HG02852 (cell line): ENCODE measurements around the gene TSPAN18.

Source experiments
- ATAC-seq: cut with Tn5 transposase; IDR thresholded peaks from one replicate; pipeline ENCODE4 v1.9.1; 2021; ENCODE audit warnings: mild to moderate bottlenecking, moderate library complexity; ENCODE audit not compliant: unreplicated experiment

Gene TSPAN18

DNA sequence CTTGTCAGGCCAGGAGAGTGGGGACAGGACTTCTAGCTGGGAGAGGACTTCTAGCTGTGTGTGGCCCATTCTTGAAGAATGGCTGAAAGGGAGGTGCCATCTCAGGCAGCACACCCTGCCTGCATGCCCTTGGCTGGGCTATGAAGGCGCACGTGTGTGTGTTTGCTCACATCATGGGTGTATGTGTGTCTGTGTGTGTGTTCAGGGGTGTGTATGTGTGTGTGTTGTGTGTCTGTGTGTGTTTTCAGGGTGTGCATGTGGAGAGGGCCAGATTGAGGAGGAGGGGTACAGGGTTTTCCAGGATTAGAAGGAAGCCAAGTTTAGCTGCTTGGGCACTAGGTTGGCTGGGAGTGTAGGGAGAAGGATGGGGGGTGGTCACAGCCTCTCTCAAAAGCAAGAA, 207.3 kb downstream of the TSPAN18 start:
- ATAC-seq, result no peak

DNA sequence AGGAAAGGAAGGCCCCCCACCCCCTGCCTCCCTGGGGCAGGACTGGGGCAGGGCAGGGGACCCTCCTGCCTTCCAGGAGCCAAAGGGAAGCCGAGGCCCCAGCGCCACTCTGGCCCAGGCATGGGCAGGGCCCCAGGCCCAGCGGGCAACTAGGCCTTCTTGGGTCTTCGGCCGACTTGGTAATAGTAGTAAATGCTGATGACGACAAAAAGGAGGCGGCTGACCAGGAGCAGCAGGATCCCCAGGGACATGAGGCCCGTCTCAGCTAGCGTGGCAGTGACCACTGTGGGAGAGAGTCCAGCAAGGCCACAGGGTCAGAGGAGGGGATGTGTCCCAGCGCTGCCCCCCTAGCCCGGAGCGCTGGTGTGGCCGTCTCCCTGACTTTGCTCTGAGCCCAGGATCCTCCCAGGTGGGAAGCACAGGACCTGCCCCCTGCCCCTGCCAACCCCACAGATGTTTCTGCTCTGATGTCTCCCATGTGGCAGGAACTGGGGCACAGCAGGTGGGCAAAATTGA, 208.0 kb downstream of the TSPAN18 start:
- ATAC-seq, result no peak

DNA sequence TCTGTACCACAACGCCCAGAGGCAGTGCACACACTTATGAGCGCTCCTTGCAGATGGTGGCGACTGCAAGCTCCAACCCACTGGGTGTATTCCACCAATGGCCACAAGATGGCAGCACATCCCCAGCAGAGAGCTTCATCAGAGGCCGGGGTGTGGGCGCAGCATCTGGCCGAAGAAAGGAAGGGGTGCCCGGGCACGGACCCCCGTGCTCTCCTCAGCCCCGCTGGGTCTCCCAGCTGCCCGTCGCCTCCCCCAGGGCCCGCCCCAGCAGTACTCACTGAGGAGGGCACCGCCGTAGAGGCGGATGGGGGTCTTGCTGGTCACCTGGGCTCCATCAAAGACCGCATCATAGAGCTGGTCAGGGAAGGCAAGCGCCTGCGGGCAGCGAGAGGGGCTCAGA, 209.8 kb downstream of the TSPAN18 start:
- ATAC-seq, result no peak

DNA sequence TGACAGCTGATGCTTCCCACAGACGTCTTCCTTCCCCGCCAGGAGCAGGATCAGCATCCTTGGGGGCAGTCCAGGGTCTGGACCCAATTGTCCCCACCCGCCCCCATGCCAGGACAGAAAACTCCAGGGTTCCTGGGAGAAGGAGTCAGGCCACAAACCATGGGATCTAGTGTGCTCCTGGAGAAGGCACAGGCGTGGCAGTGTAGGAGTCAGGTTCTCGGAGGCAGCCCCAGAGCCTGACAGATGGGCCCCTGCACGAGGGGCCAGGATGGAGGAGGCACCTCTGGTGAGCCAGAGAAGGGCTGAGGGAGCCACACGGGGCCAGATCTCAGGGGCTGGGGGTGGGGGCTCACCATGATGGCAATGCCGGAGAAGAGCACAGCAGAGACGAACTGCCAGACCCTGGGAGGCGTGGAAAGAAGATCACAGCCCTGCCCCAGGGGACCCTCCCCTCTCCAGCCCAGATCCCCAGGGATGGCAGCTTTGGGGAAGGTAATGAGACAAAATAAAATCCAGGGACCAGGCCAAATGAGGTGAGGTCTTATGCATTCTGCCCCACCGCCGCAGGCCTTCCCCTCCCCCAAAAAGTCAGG, 210.3 kb downstream of the TSPAN18 start:
- no peak for ATAC-seq

DNA sequence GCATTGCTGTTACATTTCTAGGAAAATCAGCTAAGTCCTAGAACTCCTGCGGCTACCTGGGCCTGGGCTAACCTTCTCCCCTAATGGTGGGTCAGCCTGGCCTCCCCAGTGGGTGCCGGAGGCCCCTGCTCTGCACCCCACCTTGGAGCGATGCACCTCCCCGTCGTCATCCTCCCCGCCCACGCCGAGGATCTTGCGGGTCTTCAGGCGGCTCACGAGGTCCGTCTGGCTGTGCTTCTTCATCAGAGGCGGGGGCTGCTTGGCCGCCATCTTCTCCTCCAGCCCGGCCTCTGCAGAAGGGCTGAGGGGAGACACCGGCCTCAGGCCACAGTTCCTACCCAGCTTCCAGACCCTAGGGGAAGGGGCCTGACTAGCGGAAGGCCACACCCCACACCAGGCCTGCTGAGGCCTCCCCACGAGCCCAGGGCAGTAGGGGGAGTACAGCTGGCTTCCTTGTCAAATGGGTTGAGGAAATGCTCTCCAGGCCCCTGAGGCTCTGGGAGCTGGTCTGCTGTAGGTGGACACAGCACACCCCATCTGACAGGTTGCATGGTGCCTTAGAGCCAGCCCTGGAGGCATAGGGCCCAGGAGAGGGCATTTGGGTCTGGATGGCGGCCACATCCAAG, 211.4 kb downstream of the TSPAN18 start:
- ATAC-seq, result no peak

DNA sequence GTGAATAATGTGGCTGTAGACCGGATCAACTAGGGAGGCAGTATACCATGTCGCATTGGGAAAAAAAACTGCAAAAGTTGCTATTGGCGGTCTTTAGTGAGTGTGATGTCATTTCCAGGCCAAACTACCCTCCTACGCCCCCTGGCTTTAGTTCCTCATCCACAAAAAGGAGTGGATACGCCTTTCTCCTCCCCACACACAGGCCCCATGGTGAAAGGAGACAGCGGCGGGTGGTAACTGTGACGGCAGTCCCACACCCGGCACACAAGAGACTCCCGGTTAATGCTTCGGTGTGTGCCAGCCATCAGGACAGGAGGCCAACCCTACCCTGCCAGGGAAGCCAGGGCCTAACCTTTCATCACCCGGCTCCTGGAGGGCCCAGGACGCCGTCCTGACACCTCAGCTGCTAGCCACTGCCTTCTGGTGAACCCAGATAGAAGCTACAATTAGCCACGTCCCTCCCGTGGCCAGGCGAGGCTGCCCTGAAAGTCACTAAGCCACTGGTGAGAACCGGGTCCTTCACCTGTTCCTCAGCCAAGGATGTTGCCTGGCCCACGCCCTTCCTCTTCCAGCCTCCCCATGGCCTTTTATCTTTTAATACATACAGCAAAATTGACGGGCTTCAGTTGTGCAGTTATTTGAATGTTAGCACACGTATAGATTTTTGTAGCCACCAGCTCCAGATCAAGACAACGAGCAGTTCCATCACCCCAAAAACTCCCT, 213.1 kb downstream of the TSPAN18 start:
- ATAC-seq, result no peak

DNA sequence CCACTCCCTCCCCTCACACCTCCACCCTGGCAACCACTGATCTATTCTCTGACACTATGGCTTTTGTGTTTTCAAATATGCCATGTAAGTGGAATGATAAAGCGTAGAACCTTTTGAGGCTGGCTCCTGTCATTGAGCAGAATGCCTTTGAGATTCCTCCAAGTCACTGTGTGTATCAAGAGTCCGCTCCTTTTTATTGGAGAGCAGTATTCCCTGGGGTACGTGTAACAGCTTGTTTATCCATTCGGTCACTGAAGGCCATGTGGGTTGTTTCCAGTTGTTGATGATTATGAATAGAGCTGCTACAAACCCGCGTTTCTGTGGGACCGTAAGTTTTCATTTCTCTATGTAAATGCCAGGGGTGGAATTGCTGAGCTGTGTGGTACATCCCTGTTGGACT, 213.6 kb downstream of the TSPAN18 start:
- no peak for ATAC-seq

DNA sequence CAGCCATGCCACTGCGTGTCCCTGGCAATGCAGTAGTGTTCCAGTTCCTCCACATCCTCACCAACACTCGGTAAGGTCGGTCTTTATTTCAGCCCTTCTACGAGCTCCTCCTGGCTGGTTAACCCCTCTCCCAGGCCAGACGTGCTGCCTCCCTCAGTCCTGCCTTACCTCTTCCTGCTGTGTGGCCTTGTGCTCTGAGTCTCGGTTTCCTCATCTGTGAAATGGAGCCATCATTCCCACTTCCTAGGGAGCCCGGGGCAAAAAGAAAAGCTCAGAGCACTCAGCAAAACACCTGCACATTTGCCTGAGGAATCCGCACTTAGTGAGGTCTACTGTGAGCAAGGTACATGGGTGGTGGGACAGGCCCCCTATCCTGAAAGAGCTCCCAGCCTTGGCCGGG, 214.1 kb downstream of the TSPAN18 start:
- no peak for ATAC-seq

DNA sequence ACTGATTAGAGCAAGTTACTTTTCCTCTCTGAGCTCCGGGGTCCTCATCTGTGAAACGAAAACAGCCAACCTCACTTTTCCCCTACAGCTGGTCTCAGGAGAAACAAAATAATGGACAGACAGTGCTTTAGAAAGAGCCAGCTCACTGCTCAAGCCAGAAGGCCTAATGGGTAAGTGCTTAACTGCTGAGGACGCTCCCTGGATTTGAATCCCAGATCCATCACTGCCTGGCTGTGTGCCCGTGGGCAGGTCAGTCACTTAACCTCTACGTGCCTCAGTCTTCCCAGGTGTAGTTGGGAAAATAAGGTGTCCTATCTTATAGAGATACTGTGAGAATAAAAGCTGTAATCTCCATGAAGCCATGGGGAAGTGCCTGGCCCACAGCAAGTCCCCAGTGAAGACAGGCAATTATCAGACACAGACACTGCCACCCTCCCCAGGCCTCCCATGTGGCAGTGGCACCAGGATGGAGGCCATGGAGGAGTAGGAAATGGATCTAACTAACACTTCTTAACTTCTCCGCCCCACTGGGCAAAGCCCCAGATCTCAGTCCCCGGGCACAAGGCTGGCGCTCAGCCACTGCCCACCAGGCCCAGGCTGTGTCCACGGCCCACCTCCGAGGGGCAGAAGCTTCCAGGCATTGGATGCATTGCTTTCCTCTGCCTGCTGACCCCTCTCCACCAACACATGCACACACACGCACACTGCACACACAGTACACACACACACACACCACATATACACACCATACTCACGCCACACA, 214.7 kb downstream of the TSPAN18 start:
- no peak for ATAC-seq

DNA sequence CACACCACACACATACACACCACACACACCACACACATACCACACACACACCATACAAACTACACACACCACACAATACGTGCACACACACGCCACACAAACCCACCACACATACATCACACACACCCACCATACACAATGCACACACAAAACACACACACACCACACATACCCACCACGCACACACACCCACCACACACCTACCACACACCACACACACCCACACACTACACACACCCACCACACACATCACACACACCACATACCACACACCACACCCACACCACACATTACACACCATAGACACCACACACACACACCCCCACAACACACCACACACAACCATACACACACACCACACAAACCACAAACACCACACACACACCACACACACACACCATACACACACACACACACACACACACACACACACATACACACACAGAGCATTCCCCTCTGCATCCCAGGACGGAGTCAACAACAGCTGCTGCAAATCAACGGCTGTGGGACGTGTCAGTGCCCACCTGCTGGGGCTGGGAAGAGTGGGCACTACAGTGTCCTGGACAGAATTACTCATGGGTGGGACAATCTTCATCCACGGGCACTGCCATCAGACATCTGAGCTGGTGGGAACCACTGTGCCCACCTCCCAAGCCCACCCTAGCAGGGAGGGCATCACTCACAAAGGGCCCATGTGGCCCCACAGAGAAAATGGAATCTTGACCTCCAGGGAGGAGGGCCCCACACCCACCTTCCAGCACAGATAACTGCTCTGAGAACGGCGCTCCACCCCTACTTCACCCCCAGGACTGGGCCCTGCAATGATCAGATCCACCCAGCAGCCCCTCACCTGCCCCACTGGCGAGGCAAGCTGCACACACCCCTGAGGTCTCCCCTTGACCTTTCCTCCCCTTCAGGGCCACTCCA, 215.5 kb downstream of the TSPAN18 start:
- ATAC-seq, result no peak

DNA sequence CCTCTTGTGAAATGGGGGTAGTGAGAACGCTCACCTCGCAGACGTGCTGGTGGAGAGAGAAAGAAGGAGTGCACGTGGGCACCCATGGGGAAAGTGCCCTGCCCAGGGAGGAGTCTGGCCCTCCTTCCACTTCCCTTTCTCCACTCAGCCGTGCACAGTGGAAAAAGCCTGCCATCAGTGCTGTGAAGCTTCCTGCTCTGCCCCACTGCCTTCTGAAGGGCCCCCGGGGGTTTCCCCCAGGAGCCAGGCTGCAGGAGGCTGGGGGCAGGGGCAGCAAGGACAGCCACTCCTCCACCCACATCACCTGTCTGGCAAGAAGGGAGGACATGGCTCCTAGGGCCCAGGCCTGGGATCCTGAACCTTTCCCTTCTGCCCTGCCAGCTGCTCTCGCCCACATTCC, 216.4 kb downstream of the TSPAN18 start:
- ATAC-seq, result peak; percentile 74

DNA sequence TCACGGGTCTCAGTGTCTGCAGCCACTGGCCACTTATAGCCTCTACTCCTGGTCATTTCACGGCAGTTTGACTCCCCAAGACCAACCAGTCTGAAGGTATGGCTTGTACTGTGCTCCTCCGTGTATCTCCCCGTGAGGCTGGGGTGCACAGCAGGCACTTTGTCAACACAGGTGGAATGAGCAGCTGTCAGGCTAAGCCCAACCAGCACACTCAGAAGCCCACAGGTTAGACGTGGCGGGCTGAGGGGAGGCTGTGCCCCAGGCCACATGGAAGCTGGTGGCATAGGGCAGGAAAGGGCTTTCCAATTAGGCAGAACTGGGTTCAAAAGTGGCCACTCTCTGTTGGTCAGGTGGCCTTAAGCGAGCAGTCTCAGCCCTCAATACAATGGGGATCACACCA, 216.9 kb downstream of the TSPAN18 start:
- no peak for ATAC-seq

DNA sequence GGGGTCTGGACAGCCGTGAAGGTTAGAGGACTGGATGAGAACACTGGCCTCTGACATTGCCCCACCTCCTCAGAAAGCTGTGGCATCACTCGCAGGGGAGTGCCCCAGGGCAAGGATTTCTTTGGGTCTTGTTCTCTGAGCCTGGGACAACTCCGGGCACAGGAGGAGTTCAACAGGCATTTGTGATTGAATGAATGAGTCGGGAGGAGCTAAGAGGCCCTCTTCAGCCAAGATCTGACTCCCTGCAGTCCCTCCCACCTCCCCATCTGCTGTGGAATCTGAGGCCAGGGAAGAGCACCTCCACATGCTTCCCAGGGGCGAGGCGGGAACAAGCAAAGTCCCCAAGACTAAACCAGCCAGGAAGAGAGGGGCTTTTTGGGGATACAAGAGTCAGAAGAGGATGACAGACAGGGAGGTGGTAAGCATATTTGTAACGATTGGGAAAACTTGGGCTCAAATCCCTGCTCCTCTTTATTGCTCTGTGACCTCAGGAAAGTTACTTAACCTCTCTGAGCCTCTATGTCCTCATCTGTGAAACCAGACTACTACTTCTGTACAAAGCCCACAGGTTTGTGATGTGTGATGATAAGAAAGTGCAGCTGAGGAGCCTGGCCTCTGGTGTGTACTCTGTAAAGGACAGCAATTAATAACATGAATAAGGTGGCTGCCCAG, 217.6 kb downstream of the TSPAN18 start:
- no peak for ATAC-seq

DNA sequence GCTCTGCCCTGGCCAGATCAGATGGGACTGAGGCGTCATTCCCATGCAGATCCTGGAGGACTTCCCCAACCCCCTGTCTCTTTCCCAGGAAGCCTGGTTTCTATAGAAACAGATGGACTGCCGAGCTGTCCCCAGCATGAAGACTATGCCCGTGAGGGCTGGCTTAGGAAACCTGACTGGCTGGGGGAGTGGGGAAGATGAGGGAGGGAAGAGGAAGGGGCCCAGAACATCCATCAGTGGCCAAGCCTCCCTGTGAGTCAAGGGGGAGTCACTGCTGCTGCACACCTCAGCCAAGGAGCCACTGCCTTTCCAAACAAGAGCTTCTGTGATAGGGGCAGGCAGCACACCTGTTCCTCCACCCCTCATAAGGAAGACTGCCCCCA, 218.1 kb downstream of the TSPAN18 start:
- ATAC-seq, result no peak

DNA sequence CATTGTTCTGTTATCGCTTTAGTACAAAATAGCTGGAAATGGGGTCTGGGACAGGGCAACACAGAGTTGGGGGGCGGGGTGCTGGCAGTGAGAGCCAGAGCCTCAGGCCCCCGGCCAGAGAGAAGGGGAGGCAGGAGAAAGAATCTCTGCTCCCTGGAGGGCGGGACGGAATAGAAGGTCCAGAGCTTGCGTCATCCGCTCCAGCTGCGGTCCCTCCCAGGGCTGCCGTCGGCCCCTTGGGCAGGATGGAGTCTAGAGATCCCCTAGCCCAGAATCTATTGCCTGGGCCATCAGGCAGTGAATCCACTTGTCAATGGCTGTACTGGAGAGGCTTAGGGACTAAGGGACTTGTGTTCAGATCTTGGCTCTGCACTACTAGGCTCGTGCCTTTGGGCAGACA, 218.9 kb downstream of the TSPAN18 start:
- ATAC-seq, result no peak

DNA sequence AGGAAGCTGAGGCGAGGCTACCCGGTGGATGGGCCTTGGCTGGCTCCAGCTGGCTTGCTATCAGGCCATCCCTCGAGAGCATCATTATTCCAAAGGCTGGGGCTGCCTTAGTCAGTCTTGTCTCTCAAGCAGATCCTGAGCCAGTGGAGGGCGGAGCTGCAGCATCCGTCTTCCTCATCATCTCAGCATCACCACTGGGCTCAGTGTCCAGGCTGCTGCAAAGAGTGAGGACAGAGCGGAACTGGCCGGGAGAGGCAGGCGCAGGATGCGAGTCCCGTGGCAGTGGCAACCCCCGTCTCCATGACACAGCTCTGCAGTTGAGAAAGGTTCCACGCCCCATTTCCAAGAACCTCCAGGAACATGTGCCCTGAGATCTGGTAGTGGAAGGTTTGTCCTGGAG, 219.5 kb downstream of the TSPAN18 start:
- no peak for ATAC-seq

DNA sequence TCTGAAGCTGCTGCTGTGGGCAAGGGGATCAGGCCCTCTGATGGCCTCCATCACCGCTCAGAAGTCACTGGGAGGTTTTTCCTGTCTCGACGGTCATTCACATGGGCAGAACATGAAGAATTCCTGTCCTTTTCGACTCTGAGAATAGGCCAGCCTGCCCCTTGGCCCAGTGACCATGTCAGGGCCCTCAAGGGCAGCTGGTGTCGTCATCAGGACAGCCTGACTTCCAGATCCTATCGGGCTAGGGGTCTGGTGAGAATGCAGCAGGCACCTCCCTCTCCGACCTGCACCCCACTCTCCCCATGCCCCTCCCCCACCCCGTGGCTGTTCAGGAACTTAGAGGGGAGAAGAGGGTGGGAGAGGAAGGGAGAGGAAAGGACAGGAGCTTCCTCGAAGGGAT, 220.4 kb downstream of the TSPAN18 start:
- ATAC-seq, result no peak

DNA sequence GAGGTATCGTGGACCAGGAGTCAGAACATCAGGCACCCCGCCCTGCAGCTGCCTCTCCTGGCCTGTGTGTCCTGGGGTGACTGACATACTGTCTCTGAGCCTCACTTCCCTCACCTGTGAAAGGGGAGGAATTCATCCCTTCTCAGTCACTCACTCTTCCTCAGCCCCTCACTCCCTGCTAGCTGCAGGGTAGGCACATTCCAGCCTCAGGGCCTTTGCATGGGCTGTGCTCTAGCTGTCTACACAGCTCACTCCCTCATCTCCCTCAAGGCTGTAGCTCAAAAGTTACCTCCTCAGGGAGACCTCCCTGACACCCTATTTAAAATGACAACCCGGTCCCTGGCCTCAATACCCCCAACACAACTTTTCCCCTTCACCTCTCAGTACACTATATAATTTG, 221.4 kb downstream of the TSPAN18 start:
- ATAC-seq, result no peak

DNA sequence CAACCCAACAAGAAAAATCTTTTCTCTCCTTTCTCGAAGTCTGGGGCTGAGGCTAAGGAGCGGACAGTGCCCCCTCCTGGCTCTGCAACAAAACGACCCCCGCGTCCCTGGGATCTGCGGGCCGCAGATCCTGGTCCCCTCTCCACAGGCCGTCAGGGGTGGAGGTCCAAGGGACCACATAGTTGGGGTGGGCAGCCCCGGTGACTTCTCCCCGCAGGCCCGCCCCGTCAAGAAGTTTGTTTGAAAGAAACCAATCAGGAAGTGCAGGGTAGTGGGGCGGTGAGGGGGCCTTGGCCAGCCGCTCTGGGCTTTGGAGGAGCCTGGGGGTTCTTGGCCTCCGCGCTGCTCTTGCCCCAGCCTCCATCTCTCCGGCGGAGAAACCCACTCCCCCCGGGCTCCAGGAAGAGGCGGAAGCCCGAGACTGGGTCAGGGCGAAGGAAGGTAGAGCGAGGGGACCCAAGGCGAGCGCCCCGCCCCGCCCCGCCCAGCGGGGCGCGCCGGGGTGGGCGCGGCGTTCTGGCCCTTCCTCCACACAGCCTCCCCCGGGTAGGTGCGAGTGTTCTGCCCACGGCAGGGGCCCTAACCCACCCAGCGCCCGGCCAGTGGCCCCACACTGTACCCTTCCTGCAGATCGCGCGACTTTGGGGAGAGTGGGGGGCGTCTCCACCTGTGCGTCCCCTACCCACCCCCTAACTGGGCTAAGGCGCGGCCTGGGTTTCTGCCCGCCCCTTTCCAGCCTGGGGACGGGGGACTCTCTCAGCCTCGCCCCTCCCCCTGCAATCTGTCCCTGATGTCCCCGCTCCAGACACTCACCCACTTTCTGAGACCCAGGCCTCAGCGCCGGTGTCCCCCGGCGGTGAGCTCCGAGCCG, 222.6 kb downstream of the TSPAN18 start:
- no peak for ATAC-seq
